Activated naive CD8-positive, alpha-beta T cell treated with anti-CD3 and anti-CD28 coated beads, Interleukin-2, amount 10 ng/mL, durations not matched to agents 7 days and 5 days (primary cell): ENCODE data around the gene ZDHHC4. TPM values are rescaled to one million over a fixed set of nuclear protein-coding genes. Genes with fewer than 3 reads are reported as not detected.

ENCODE experiments used
- ATAC-seq: fragments of 150-1000 bp; cut with Tn5 transposase; one replicate; pipeline ENCODE4 v1.10.0; 2021; ENCODE audit warnings: low read depth, moderate library complexity
- POLR2A ChIA-PET: fragments of 350-600 bp; sonication (Branson Sonifier 250); formaldehyde crosslinking; loops from one replicate; lab custom pipeline; 2021; ENCODE audit warnings: antibody characterized with exemption; lab: Charles Lee
- DNase-seq: peaks from one replicate; pipeline ENCODE4 v3.0.0; 2021
- H3K27ac Mint-ChIP-seq: one replicate; pipeline ENCODE4 v1.8.0; 2022; ENCODE audit warnings: mild to moderate bottlenecking, mixed read lengths
- H3K27me3 Mint-ChIP-seq: one replicate; pipeline ENCODE4 v1.8.0; 2022; ENCODE audit warnings: mild to moderate bottlenecking, moderate library complexity, mixed read lengths
- H3K36me3 Mint-ChIP-seq: one replicate; pipeline ENCODE4 v1.8.0; 2021; ENCODE audit warnings: mild to moderate bottlenecking, mixed read lengths
- H3K4me1 Mint-ChIP-seq: one replicate; pipeline ENCODE4 v1.8.0; 2021; ENCODE audit warnings: mixed read lengths
- H3K4me3 Mint-ChIP-seq: one replicate; pipeline ENCODE4 v1.8.0; 2022; ENCODE audit warnings: mild to moderate bottlenecking, moderate library complexity, mixed read lengths
- H3K9me3 Mint-ChIP-seq: one replicate; pipeline ENCODE4 v1.8.0; 2021; ENCODE audit warnings: mixed read lengths
- total RNA-seq, 2 experiments: library from RNA; stranded (reverse); gene quantifications; one replicate each; pipeline ENCODE4 v1.2.3, GENCODE V29; 2021

Gene ZDHHC4
- 10 to 100 TPM; 38.2 to 44.6 TPM for total RNA-seq

DNA sequence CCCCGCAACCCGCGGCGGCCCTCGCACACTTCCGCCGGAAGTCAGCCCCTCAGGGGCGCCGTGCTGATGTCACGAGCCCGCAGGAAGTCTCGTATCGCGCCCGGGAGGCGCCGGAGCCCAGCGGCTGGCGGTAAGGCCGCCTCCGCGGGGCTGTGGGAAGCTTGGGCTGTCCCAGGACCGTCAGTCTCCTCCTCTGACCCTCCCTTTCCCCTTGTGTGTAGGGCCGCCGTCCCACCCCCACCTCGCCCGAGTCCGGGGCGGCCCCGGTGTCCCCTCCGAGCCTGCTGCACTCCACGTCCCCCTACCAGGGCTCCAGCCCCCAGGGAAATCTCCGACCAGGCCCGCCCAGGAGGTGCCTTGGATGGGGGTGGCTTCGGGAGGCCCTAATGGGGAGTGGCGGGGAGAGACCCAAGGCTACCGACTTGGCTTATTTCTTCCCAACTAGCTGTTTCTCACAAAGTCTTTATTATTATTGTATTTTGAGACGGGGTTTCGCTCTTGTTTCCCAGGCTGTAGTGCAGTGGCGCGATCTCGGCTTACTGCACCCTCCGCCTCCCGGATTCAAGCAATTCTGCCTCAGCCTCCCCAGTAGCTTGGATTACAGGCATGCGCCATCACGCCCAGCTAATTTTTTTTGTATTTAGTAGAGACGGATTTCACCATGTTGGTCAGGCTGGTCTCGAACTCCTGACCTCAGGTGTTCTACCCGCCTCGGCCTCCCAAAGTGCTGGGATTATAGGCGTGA, at the start of gene ZDHHC4:
TSS of gene ZDHHC4 (plus strand) at position 86 of the 745 bp plus-strand sequence. CDS start 3,108 bp downstream, outside the sequence.
- H3K4me1 Mint-ChIP-seq = peaks cover 27% of the 10 kb centered on the region

DNA sequence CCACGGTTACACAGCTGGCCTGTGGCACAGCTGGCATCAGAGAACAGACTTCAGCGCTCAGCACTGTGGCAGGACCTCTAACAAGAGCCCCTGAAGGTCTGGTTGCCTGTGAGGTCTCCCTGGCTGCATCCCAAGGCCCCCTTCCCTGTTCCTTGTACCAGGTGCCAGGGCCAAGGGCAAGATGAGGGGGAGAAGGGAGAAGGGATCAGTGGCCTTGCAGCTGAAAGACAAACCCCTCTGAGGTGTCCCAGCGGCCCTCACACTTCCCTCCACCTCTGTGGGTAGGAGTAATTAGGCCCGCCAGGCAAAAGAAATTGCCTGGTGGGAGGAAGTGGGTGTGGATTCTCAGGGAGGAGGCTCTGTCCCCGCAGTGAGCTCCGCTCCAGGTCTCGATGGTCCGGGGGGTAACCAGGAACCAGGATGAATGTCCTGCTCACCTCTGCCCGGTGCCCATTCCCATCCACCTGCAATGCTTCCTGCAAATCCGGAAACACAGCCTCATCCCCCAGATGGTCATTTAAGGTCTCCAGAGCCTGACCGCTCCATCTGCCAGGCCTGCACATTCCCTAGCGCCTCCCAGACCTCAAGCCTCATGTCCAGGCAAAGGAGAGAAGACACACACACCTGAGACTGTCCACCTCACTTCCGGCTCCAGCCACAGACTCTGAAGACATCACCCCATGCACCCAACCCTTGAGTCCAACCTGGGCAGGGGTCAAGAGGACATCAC, 48.7 kb upstream of the ZDHHC4 start:
- H3K27me3 Mint-ChIP-seq = peaks cover 41% of the 10 kb centered on the region
- no peaks in the 10 kb centered on the region for H3K9me3 Mint-ChIP-seq
- ATAC-seq (no peak), DNase-seq (no peak)
- no peaks in the 10 kb centered on the region for H3K36me3 Mint-ChIP-seq
- POLR2A ChIA-PET = interaction anchor here (1.0 kb wide), 1 partner anchor 46 kb away, joined by 3 read pairs; no protein-coding TSS in a partner anchor
- H3K4me1 Mint-ChIP-seq = peaks cover 11% of the 10 kb centered on the region
- no peak overlapping the region for H3K27ac Mint-ChIP-seq
- no peak overlapping the region for H3K4me3 Mint-ChIP-seq

More for the DNA sequence above, at the start of gene ZDHHC4:
- DNase-seq (peak; percentile 92), ATAC-seq (peak; percentile 94)
- Mint-ChIP-seq H3K9me3 (no peaks in the 10 kb centered on the region), H3K4me3 (peak within 1 kb of the TSS; percentile 88), H3K27ac (peak within 1 kb of the TSS; percentile 90), H3K36me3 (peaks cover 20% of the 10 kb centered on the region), H3K27me3 (no peaks in the 10 kb centered on the region)
- POLR2A ChIA-PET = interaction anchor here (1.0 to 1.1 kb wide), 3 partner anchors 12 to 58 kb away, joined by 3 to 4 read pairs (median 3); partner anchors contain the start of gene INTS15

DNA sequence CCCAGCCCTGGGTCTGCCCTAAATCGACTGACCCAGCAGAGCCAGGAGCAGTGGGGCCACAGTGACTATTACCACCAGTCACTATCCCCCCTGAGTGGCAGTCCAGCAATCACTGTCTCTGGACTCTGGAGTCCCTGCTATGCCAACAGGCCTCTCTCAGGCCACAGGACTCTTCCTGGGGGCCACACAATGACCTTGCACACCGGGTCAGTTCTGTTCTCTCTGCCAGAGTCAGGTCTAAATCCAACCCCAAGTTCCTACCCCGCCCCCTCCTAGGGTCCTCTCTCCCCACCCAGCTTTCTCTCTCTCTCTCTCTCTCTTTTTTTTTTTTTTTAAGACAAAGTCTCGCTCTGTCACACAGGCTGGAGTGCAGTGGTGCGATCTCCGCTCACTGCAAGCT, 47.6 kb upstream of the ZDHHC4 start:
- Mint-ChIP-seq H3K4me1 (peaks cover 17% of the 10 kb centered on the region), H3K27ac (no peak overlapping the region), H3K36me3 (no peaks in the 10 kb centered on the region), H3K27me3 (peaks cover 41% of the 10 kb centered on the region), H3K9me3 (no peaks in the 10 kb centered on the region), H3K4me3 (peak overlapping the region; percentile 80)
- POLR2A ChIA-PET = interaction anchor here (0.7 kb wide), 1 partner anchor 27 kb away, joined by 6 read pairs; no protein-coding TSS in a partner anchor
- ATAC-seq = no peak
- no peak for DNase-seq

DNA sequence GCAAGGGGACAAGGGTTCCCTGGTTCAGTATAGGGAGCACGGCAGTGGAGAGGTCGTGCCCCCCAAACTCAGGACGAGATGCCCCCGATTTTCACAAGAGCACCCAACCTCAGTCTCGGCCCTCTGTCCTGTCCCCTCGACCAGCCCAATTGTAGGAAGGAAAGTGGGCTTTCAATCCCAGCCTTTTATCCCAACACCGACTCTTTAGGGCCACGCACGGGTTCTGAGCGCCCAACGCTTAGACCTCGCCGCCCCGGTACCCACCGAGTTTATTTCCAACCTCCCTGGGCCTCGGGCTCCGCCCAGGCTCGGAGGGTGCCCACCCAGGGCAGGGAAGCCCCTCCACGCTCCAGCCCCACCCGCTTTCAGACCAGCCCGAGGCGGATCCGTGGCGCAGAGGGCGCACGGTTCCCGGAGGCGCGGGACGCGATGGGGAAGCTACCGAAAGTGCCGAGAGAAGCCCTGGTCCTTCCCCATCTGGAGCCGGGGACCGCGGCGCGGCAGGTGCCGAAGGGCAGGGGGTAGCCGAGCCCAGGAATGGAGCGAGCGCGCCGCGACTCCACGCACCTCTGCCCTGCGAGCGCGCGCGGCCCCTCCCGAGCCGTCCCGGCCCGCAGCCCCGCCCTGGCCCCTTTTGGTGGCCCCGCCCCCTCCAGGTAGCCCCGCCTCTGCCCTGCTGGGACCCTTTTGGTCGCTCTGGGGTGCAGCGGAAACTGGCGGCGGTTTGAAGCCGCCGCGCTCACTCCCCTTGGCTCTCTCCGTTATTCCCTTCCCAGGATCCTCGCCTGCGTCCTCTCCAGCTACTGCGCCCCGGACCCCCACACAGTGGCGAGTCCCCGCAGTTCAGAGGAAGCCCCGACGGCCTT, 46.4 kb upstream of the ZDHHC4 start:
- DNase-seq (peak; percentile 86), ATAC-seq (peak; percentile 85)
- Mint-ChIP-seq H3K36me3 (no peaks in the 10 kb centered on the region), H3K4me1 (peaks cover 17% of the 10 kb centered on the region), H3K27ac (no peak overlapping the region), H3K27me3 (peaks cover 43% of the 10 kb centered on the region), H3K9me3 (no peaks in the 10 kb centered on the region), H3K4me3 (peak overlapping the region; percentile 80)
- POLR2A ChIA-PET = no interaction called here

DNA sequence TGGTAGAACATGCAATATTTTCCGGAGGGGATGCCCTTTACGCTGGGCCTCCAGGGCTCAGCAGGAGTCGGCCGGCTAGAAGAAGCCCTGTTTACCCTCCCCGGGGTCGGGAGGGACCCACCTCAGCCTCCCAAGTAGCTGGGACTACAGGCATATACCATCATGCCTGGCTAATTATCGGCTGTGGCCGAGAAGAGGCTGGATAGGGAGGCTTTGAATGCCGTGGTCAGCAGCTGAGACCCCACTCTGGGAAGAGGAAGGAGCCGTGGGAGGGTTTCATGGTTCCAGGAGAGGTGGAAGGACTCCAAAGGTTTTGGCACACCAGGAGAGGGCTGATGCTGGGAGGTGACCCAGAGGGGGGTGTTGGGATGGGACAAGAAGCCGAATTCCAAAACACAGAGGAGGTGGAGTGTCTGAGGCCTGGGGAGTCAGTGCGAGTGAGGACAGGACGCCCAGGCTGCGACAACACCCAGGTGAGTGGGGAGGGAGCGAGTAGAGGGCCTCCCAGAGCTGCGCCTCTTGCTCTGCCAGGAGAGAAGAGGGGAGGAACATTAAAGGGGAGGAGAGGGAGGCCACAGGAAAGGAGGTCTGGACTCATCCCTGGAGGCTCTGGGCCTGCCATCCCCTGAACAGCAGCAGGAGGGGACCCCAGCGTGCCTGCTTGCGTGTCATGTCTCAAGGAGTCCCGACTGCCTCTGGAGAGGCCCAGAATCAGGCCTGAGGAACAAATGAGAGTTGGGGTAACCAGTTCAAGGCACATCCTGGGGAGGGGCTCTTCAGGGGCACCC, 45.6 kb upstream of the ZDHHC4 start:
- H3K27me3 Mint-ChIP-seq = peaks cover 44% of the 10 kb centered on the region
- no peaks in the 10 kb centered on the region for H3K36me3 Mint-ChIP-seq
- peaks cover 17% of the 10 kb centered on the region for H3K4me1 Mint-ChIP-seq
- H3K27ac Mint-ChIP-seq = no peak overlapping the region
- ATAC-seq (no peak), DNase-seq (no peak)
- H3K4me3 Mint-ChIP-seq = peak overlapping the region; percentile 80
- POLR2A ChIA-PET = no interaction called here
- no peaks in the 10 kb centered on the region for H3K9me3 Mint-ChIP-seq

DNA sequence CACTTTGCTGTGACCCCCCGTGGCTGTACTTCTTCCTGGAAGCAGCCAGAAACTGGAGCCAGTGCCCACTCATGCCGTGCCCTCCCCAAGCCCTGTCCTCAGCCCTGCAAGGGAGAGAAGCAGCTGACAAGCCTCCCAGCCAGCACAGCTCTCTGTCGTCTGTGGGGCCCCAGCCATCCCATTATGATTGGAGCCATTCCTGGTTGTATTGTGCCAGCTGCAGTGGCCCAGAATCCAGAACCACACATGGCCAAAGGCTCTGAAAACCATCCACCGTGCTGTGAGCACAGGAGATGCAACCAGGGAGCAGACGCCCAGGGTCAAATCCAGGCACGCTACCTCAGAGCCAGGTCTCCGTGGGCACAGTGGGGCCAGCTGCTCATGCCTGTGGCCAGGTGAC, 44.7 kb upstream of the ZDHHC4 start:
- no peak for DNase-seq
- ATAC-seq = no peak
- Mint-ChIP-seq H3K9me3 (no peaks in the 10 kb centered on the region), H3K4me3 (no peak overlapping the region), H3K27me3 (peaks cover 38% of the 10 kb centered on the region), H3K4me1 (peaks cover 11% of the 10 kb centered on the region), H3K27ac (no peak overlapping the region), H3K36me3 (no peaks in the 10 kb centered on the region)
- POLR2A ChIA-PET = no interaction called here

DNA sequence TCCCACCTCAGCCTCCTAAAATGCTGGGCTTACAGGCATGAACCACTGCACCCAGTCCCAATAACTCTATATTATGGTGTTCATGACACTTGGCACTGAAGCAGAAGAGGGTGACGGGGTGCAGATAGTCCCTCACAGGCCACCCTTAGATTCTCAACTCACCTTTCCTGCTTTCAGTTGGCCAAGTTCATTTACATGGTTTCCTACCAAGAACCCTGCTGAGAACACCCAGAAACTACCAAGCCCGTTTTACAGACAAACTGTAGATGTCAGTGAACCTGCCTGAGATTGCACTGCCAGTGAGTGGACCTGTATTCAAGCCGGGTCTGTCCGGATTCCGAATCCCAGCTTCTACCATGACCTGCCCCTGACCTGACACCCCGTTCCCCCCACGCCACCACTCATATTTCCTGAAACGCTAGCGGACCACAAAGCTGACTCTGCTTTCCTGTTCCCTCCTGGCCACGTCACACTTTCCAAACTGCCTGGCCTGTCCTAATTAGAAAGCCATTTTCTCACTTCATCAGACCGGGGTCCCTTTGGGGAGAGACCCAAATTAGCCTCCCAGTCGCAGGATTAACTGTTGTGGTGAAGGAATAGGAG, 43.3 kb upstream of the ZDHHC4 start:
- peaks cover 11% of the 10 kb centered on the region for H3K4me1 Mint-ChIP-seq
- DNase-seq (no peak), ATAC-seq (no peak)
- POLR2A ChIA-PET = interaction anchor here (0.6 kb wide), 1 partner anchor 71 kb away, joined by 3 read pairs; no protein-coding TSS in a partner anchor
- H3K9me3 Mint-ChIP-seq = no peaks in the 10 kb centered on the region
- H3K4me3 Mint-ChIP-seq = peak overlapping the region; percentile 7
- peaks cover 35% of the 10 kb centered on the region for H3K27me3 Mint-ChIP-seq
- H3K36me3 Mint-ChIP-seq = no peaks in the 10 kb centered on the region
- H3K27ac Mint-ChIP-seq = no peak overlapping the region

DNA sequence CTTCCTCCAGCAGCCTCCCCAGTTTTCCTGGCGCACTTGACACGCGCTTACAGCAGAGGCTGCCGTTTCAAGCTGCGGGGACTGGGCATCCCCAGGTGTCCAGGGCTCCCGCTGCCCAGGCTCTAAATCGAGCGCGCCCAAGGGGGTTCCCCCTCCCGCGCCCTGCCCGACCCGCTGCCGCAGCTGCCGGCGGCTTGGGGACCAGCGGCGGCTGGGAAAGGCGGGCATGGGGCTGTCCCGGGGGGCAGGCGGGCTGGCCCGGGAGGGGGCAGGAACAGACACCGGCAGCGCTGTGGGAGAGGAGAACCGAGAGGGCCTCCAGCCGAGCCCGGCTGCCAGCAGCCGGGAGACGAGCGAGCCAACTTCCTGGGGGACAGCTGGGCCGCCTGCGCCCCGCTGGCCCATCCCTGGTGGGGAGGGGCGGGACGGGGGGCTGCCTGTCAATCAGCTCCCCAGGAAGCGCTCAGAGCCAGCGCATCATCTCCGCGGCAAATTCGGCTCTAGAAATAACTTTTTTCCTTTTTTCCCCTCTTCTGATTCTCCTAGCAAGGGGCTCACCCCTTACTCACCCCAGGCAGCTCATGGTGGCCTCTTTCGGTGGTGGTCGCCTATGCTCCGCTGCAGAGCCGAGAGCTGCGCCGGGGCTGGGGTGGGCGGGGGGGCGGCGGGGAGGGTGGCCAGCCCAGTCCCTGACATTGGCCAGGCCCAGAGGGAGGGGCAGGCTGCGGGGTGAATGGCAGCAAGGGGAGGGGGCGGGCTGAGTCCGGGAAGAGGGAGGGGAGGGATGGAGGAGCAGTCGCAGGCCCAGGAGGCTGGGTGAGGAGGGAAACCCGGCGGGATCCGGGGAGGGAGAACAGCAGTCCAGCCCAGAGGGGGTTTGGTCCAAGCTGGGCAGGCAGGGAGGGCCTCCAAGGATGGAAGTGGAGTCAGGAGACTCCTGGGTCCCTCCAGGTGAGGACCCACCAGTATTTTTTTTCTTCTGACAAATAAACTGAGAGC, 40.7 kb upstream of the ZDHHC4 start:
- Mint-ChIP-seq H3K27me3 (peaks cover 21% of the 10 kb centered on the region), H3K27ac (no peak overlapping the region), H3K4me1 (peaks cover 6% of the 10 kb centered on the region), H3K36me3 (no peaks in the 10 kb centered on the region), H3K4me3 (no peak overlapping the region), H3K9me3 (no peaks in the 10 kb centered on the region)
- DNase-seq (no peak), ATAC-seq (peak; percentile 32)
- POLR2A ChIA-PET = interaction anchor here (0.7 to 1.4 kb wide), 3 partner anchors 9 to 454 kb away, joined by 3 read pairs; partner anchors contain the start of gene ZDHHC4

DNA sequence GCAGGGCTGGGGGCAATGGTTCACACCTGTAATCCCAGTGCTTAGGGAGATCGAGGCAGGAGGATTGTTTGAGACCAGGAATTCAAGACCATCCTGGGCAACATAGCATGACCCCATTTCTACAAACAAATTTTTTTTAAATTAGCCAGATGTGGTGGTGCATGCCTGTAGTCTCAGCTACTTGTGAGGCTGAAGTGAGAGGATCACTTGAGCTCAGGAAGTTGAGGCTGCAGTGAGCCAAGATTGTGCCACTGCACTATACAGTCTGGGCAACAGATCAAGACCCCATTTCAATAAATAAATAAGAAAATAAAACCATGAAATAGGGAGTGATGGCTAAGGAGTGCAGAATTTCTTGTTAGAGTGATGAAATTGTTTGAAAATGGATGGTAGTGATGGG, 34.9 kb upstream of the ZDHHC4 start:
- peaks cover 13% of the 10 kb centered on the region for H3K27me3 Mint-ChIP-seq
- POLR2A ChIA-PET = no interaction called here

DNA sequence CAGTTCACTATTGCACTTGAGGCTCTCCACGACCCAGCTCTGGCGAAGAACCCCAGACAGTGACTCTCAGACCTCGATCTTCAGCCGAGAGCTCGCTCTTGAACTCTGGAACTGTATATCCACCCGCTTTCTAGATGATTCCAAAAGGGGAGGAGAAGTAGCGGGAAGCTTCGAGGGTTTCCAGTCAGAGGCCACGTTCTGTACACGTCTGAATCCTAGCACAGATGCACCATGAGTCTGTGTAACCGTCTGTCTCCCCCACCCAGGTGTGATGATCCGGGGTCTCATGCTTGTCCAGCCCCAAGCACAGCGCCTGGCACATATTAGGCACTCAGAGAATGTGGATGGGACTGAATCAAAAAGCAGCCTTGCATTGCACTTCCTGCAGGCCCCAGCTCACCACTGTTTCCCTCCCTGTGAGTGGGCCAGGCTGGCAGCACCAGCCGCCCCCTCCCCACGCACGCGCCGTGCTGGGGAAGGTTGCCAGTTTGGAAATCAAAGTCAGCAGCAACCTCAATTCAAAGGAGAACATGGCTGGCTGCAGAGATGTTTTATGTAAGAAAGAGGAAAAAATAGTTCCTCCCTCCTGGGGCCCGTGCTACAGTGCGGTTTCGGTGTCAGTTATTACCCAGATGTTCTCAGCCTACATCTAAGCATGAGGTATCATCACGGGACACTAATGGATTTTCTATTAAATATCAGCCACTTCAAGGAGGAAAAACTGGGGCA, 31.7 kb upstream of the ZDHHC4 start:
- Mint-ChIP-seq H3K27ac (no peak overlapping the region), H3K27me3 (peaks cover 2% of the 10 kb centered on the region), H3K36me3 (no peaks in the 10 kb centered on the region), H3K9me3 (no peaks in the 10 kb centered on the region), H3K4me1 (peaks cover 3% of the 10 kb centered on the region), H3K4me3 (no peak overlapping the region)
- POLR2A ChIA-PET = interaction anchor here (0.6 to 0.7 kb wide), 2 partner anchors 9 to 35 kb away, joined by 4 read pairs; no protein-coding TSS in a partner anchor
- DNase-seq = no peak
- no peak for ATAC-seq

More for the DNA sequence above, 34.9 kb upstream of the ZDHHC4 start:
- H3K4me3 Mint-ChIP-seq = no peak overlapping the region
- H3K4me1 Mint-ChIP-seq = peaks cover 3% of the 10 kb centered on the region
- H3K27ac Mint-ChIP-seq = no peak overlapping the region
- no peak for DNase-seq
- no peaks in the 10 kb centered on the region for H3K9me3 Mint-ChIP-seq
- ATAC-seq = no peak
- no peaks in the 10 kb centered on the region for H3K36me3 Mint-ChIP-seq
